GM19025 (cell line): ENCODE measurements around the gene SEC16B.
A peak's percentile ranks its signal among the peaks of the same experiment; 100 is the strongest.

Experiments used
- ATAC-seq: cut with Tn5 transposase; IDR thresholded peaks from one replicate; pipeline ENCODE4 v1.9.1; 2021; ENCODE audit warnings: mild to moderate bottlenecking, low read depth, moderate library complexity; ENCODE audit not compliant: unreplicated experiment

SEC16B gene

DNA sequence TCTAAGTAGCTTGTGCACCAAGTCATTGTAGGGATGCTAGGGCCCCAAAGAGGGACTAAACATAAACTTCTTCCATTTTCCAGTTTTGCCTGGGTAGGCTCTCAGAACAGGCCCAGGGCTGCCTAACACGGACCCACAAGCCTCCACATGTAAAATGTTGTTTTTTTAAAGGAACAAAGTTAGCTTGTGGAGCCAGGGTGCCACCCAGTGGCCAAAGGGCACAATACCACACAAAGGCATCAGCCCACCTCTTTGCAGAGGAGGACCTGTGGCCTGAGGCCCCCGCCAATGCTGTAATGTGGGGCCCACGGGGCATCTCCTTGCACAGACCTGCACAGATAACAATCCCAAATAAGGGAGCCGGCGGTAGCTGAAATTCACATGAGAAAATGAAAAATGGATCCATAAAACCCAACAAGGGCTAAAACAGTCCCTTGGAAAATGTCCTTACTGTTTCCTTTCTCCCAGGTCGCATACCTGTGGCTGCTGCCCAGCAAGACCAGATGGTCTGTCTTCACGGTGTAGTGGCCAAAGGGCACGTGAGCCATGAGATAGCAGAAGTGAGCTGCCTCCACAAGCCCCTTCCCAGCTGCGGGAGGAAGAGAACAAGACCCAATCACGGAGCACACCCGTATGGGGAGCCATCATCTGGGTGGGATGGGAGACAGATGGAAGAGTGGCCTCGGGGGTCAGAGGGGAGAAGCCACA lies 23.8 kb downstream of the SEC16B start:
- ATAC-seq: peak; percentile 66

GRCh38 chr1:177944016-177944949 lies 25.6 kb downstream of the SEC16B start:
- no peak for ATAC-seq

- ATAC-seq: no peak
Observed at GRCh38 chr1:177941976-177942375, 27.9 kb downstream of the SEC16B start.

- ATAC-seq: no peak
Observed at GRCh38 chr1:177940682-177941081, 29.2 kb downstream of the SEC16B start.

- no peak for ATAC-seq
Observed at GRCh38 chr1:177937931-177938330, 31.9 kb downstream of the SEC16B start.

DNA sequence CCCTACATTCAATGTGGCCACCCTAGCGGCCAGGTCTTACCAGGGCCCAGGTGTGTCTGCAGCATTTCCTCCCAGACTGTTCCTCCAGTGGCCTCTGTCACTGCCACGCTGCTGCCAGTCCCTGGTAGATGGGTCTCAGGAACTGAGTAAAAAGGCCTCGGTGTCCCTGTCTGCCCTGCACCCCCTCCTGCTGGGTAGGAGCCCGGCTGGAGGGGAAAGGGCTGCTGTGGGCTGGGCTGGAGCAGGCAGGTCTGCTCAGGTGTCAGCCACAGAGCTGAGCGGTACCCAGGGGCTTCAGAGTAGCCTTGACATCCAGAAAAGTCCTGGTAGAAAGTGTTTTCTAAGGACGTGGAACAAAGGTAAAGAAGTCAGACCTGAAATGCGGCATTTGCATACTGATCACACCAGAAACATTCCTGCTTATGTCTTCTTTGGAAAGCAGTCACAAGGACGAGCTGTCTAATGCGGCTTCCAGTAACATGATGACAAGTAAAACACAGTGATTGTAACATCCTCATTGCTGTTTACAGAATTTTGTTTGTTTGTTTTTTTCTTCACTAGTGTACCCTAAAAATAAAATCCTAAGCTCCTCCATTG lies 32.6 kb downstream of the SEC16B start:
- no peak for ATAC-seq

DNA sequence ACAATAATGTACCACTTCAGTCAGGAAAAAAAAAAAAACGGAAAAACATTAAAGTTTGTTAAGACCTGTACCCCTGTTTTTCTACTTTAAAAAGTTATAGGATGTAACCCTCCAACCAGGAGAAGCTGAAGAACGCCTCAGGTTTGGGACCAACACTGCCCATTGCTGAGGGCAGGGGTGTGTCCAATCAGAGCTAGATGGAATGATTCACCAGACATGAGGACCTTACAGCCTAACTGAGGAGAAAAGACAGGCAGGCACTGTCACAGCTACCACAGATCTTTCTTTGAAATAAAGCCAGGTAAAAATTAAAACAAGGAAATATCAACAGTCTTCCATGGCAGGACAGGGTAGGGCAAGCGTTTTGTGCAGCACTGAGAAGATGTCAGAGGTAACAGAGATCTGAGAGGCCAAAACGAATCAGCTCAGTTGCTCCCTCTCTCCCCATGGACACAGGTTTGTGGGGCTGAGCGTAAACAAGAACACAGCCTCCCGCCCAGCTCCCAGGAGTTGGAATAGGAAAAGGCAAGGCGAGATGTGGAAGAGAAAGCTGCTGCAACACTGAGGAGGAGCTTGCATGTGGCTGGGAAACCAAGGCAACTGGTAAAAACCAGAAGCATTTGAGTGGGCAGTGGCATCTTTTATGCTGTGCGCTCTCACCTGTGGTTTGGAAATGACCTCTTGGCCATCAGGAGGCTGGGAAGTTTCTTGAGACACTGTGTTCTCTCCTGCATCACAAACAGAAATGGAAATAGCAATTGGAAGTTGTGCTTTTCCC lies 34.0 kb downstream of the SEC16B start:
- no peak for ATAC-seq

- ATAC-seq: no peak
Observed at GRCh38 chr1:177934927-177935326, 34.9 kb downstream of the SEC16B start.

DNA sequence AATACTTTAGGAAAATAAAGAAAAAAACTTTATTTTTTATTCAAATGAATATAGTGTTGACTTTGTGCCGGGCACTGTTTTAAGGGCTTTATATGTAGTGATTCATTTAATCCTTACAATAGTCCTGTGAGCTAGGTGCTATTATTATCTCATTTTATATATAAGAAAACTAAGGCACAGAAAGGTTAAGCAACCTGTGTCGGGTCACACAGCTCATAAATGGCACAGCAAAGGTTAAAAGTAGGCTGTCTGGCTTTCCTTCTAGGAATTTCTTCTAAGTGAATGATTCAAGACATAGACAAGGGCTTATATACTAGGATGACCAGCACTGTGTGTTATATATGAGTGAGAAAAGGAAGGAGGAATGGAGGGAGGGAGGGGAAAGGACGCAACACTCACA lies 35.4 kb downstream of the SEC16B start:
- no peak for ATAC-seq

DNA sequence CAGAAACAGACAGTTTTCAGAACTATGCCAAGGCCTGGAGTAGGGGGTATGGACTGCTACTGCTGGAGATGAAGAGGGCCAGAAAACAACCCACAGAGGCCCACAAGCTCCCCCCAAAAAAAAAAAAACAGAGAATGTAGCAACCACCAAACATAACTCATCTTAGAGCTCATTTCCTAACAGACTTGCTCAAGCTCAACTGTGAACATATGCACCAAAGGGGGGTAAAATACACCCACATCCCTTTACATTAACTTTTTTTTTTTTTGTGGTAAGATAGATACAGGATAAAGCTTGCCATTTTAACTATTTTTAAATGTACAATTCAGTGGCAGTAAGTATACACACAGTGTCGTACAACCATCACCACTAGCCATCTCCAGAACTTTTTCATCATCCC lies 36.0 kb downstream of the SEC16B start:
- no peak for ATAC-seq

GRCh38 chr1:177932123-177932522 lies 37.7 kb downstream of the SEC16B start:
- no peak for ATAC-seq

DNA sequence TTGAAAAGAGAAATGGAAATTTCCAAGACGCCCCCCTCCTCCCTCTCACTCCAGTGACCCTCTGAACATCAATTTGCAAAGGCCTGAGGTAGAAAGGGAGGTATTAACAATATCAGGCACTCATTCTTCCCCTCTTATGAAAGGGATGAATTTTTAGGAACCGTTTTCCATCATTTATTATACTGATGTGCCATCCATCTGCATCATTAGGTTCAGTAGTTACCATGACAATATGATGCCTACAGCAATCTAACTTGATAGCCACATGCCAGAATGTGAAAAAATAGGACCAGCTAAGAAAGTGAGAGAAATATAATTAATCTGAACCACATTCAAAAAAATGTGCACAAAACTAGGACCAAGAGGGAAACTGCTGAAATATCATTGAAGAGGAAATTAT lies 40.9 kb downstream of the SEC16B start:
- no peak for ATAC-seq

GRCh38 chr1:177928194-177928593 lies 41.7 kb downstream of the SEC16B start:
- ATAC-seq: no peak

DNA sequence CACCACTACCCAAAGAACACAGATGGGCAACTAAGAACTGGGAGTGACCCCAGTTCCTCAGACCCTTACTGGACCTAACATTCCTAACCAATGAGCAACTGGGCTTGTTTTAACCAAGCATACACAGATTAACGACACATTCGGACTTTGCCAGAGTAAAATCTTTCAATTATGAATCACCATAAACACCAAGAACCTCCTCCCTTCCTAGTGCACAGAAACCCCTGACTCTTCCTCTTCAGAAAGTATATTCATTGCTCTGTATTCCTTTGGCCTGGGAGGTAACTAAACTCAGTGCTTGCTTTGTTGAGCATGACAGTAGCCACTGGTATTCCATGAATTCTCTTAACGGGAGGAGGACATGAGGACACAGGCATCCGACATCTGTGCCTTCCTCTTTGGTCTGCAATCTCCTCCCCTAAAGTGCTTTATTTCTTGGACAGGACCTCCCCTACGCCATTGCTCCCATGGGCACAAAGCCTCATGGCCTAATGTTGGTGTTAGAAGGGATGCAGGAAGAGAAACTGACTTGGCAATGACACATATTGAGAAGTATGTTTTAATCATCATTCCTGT lies 42.7 kb downstream of the SEC16B start:
- no peak for ATAC-seq

GRCh38 chr1:177926201-177926600 lies 43.7 kb downstream of the SEC16B start:
- ATAC-seq: no peak

DNA sequence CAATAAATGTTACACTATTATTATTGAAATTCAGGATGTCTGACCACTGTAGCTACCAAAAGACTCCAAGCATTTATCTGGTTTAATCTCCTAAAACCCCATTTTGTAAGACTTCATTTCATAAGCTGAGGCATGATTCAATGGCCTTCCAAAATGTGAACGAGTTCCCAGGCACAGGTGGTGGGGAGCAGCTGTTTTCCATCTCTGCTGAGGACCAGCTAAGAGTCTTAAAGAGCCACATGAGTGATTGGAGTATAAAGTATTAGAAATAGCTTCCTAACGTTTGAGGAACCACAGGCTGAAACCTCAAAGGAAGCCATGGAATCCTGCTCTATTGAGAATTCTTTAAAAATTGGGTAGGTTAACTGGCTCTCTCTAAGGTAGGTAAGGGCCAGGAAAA lies 44.9 kb downstream of the SEC16B start:
- ATAC-seq: no peak

DNA sequence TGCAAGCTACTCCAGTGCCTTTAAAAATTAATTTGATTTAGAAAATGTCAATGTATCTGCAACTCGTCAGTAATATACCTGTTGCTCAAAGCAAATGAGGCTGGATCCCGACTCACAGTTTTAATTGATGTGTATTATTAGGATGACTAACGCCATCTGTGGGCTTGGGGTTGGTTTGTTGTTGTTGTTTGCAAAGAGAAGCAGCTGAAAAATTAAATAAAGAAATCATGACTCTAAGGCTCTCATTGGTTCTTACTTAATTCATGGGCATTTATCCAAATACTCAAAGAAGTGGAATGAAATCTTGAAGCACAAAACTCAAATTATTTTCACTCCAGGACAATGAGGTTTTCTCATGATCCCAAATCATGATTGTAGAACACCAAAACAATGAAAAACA lies 46.4 kb downstream of the SEC16B start:
- no peak for ATAC-seq

DNA sequence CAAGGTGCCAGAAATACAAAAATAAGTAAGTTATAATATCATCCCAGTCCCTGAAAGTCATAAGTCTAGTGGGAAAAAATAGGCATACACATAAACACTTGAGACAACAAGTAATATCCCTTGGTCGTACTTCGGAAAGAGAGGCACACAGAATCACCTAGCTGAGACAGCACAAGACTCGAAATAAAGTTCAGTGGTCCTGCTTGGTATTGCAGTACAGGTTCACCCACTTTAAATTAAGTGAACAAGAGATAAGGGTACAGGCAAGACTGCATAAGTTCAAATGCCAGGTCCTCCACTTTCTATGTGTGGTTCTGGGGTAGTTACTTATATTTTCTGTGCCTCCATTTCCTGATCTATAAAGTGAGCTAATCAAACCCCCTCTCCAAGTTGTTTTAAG lies 47.6 kb downstream of the SEC16B start:
- ATAC-seq: no peak

- no peak for ATAC-seq
Observed at GRCh38 chr1:177921590-177921989, 48.3 kb downstream of the SEC16B start.

- no peak for ATAC-seq
Observed at GRCh38 chr1:177920091-177920490, 49.8 kb downstream of the SEC16B start.
